ENCODE measurements around the gene KCNJ18. TPM values are rescaled to one million over a fixed set of nuclear protein-coding genes. Genes with fewer than 3 reads are reported as not detected.

Gene KCNJ18
- 0.06 to 0.10 TPM in 2 of 5 replicates, not detected in the others for total RNA-seq (2022; extraction: Qiagen RNA extraction)

GRCh38 chr17:21691883-21692703 lies at the start of gene KCNJ18:
Gene KCNJ18 (plus strand): TSS chr17:21692523. CDS start chr17:21702787, 10,264 bp downstream.

